Activated naive CD4-positive, alpha-beta T cell treated with anti-CD3 and anti-CD28 coated beads, Interleukin-2, amount 50 U/mL, for 24 hours (primary cell): ENCODE data around the gene PPP1R9B.

ENCODE experiments used
- H3K27ac Mint-ChIP-seq: one replicate; pipeline ENCODE4 v1.8.0; 2021; ENCODE audit warnings: mild to moderate bottlenecking, mixed read lengths
- H3K27me3 Mint-ChIP-seq: one replicate; pipeline ENCODE4 v1.8.0; 2021; ENCODE audit warnings: mixed read lengths
- H3K36me3 Mint-ChIP-seq: one replicate; pipeline ENCODE4 v1.8.0; 2021; ENCODE audit warnings: mixed read lengths
- H3K4me1 Mint-ChIP-seq: one replicate; pipeline ENCODE4 v1.8.0; 2021; ENCODE audit warnings: mixed read lengths
- H3K4me3 Mint-ChIP-seq: one replicate; pipeline ENCODE4 v1.8.0; 2021; ENCODE audit warnings: mild to moderate bottlenecking, mixed read lengths
- H3K9me3 Mint-ChIP-seq: one replicate; pipeline ENCODE4 v1.8.0; 2021; ENCODE audit warnings: mixed read lengths

The PPP1R9B gene

GRCh38 chr17:50103252-50103651 is 47.2 kb downstream of the PPP1R9B start:
- Mint-ChIP-seq H3K9me3 (no peaks in the 10 kb centered on the region), H3K4me3 (no peak overlapping the region), H3K4me1 (peaks cover 13% of the 10 kb centered on the region), H3K27me3 (no peaks in the 10 kb centered on the region), H3K27ac (no peak overlapping the region), H3K36me3 (no peaks in the 10 kb centered on the region)

- Mint-ChIP-seq H3K4me3 (no peak overlapping the region), H3K9me3 (no peaks in the 10 kb centered on the region), H3K4me1 (peaks cover 13% of the 10 kb centered on the region), H3K27me3 (no peaks in the 10 kb centered on the region), H3K36me3 (no peaks in the 10 kb centered on the region), H3K27ac (no peak overlapping the region)
Measured at GRCh38 chr17:50102164-50102991, 48.1 kb downstream of the PPP1R9B start.

GRCh38 chr17:50101346-50102163 is 48.9 kb downstream of the PPP1R9B start:
- H3K4me1 Mint-ChIP-seq: peaks cover 17% of the 10 kb centered on the region
- H3K27me3 Mint-ChIP-seq: no peaks in the 10 kb centered on the region

GRCh38 chr17:50100921-50101345 is 49.5 kb downstream of the PPP1R9B start:
- Mint-ChIP-seq H3K4me1 (peaks cover 23% of the 10 kb centered on the region), H3K9me3 (no peaks in the 10 kb centered on the region), H3K4me3 (no peak overlapping the region), H3K36me3 (no peaks in the 10 kb centered on the region), H3K27me3 (no peaks in the 10 kb centered on the region), H3K27ac (no peak overlapping the region)

More at GRCh38 chr17:50101346-50102163, 48.9 kb downstream of the PPP1R9B start:
- no peaks in the 10 kb centered on the region for H3K9me3 Mint-ChIP-seq
- no peak overlapping the region for H3K27ac Mint-ChIP-seq
- no peaks in the 10 kb centered on the region for H3K36me3 Mint-ChIP-seq
- no peak overlapping the region for H3K4me3 Mint-ChIP-seq

GRCh38 chr17:50100480-50100883 is 50.0 kb downstream of the PPP1R9B start:
- Mint-ChIP-seq H3K36me3 (no peaks in the 10 kb centered on the region), H3K4me3 (no peak overlapping the region), H3K27me3 (no peaks in the 10 kb centered on the region), H3K4me1 (peaks cover 27% of the 10 kb centered on the region), H3K27ac (no peak overlapping the region), H3K9me3 (no peaks in the 10 kb centered on the region)

- peaks cover 33% of the 10 kb centered on the region for H3K4me1 Mint-ChIP-seq
- H3K9me3 Mint-ChIP-seq: no peaks in the 10 kb centered on the region
- H3K36me3 Mint-ChIP-seq: no peaks in the 10 kb centered on the region
- no peaks in the 10 kb centered on the region for H3K27me3 Mint-ChIP-seq
- H3K27ac Mint-ChIP-seq: no peak overlapping the region
- no peak overlapping the region for H3K4me3 Mint-ChIP-seq
Measured at GRCh38 chr17:50099003-50099402, 51.5 kb downstream of the PPP1R9B start.

GRCh38 chr17:50098583-50098982 is 51.9 kb downstream of the PPP1R9B start:
- Mint-ChIP-seq H3K27ac (no peak overlapping the region), H3K36me3 (no peaks in the 10 kb centered on the region), H3K27me3 (no peaks in the 10 kb centered on the region), H3K4me1 (peaks cover 35% of the 10 kb centered on the region), H3K9me3 (no peaks in the 10 kb centered on the region), H3K4me3 (no peak overlapping the region)

- Mint-ChIP-seq H3K27ac (no peak overlapping the region), H3K4me1 (peaks cover 40% of the 10 kb centered on the region), H3K9me3 (no peaks in the 10 kb centered on the region), H3K36me3 (no peaks in the 10 kb centered on the region), H3K27me3 (no peaks in the 10 kb centered on the region), H3K4me3 (no peak overlapping the region)
Measured at GRCh38 chr17:50097926-50098325, 52.6 kb downstream of the PPP1R9B start.

GRCh38 chr17:50097455-50097854 is 53.0 kb downstream of the PPP1R9B start:
- Mint-ChIP-seq H3K9me3 (no peaks in the 10 kb centered on the region), H3K4me3 (no peak overlapping the region), H3K27me3 (no peaks in the 10 kb centered on the region), H3K27ac (no peak overlapping the region), H3K36me3 (no peaks in the 10 kb centered on the region), H3K4me1 (peaks cover 40% of the 10 kb centered on the region)

GRCh38 chr17:50096758-50097157 is 53.7 kb downstream of the PPP1R9B start:
- H3K27me3 Mint-ChIP-seq: no peaks in the 10 kb centered on the region
- H3K4me1 Mint-ChIP-seq: peaks cover 40% of the 10 kb centered on the region
- peak overlapping the region; percentile 0 for H3K4me3 Mint-ChIP-seq
- no peak overlapping the region for H3K27ac Mint-ChIP-seq
- no peaks in the 10 kb centered on the region for H3K36me3 Mint-ChIP-seq
- H3K9me3 Mint-ChIP-seq: no peaks in the 10 kb centered on the region

GRCh38 chr17:50096092-50096491 is 54.4 kb downstream of the PPP1R9B start:
- H3K4me3 Mint-ChIP-seq: peak overlapping the region; percentile 97
- no peaks in the 10 kb centered on the region for H3K36me3 Mint-ChIP-seq
- H3K9me3 Mint-ChIP-seq: no peaks in the 10 kb centered on the region
- H3K4me1 Mint-ChIP-seq: peaks cover 40% of the 10 kb centered on the region
- no peaks in the 10 kb centered on the region for H3K27me3 Mint-ChIP-seq
- peak overlapping the region; percentile 70 for H3K27ac Mint-ChIP-seq

GRCh38 chr17:50095626-50096037 is 54.8 kb downstream of the PPP1R9B start:
- no peaks in the 10 kb centered on the region for H3K27me3 Mint-ChIP-seq
- peak overlapping the region; percentile 97 for H3K4me3 Mint-ChIP-seq
- no peaks in the 10 kb centered on the region for H3K9me3 Mint-ChIP-seq
- peaks cover 40% of the 10 kb centered on the region for H3K4me1 Mint-ChIP-seq
- no peaks in the 10 kb centered on the region for H3K36me3 Mint-ChIP-seq
- H3K27ac Mint-ChIP-seq: peak overlapping the region; percentile 70

GRCh38 chr17:50094753-50095619 is 55.5 kb downstream of the PPP1R9B start, which contains the start of gene PDK2:
Gene PDK2 (plus strand): TSS chr17:50095351. CDS start chr17:50095436, 85 bp downstream.
- peak within 1 kb of the TSS; percentile 98 for H3K27ac Mint-ChIP-seq
- no peaks in the 10 kb centered on the region for H3K36me3 Mint-ChIP-seq
- H3K9me3 Mint-ChIP-seq: no peaks in the 10 kb centered on the region
- peak within 1 kb of the TSS; percentile 97 for H3K4me3 Mint-ChIP-seq
- peaks cover 36% of the 10 kb centered on the region for H3K4me1 Mint-ChIP-seq
- H3K27me3 Mint-ChIP-seq: no peaks in the 10 kb centered on the region

- Mint-ChIP-seq H3K4me3 (peak overlapping the region; percentile 97), H3K9me3 (no peaks in the 10 kb centered on the region), H3K36me3 (no peaks in the 10 kb centered on the region), H3K27me3 (no peaks in the 10 kb centered on the region), H3K27ac (peak overlapping the region; percentile 98), H3K4me1 (peaks cover 31% of the 10 kb centered on the region)
Measured at GRCh38 chr17:50094243-50094752, 56.2 kb downstream of the PPP1R9B start.

- Mint-ChIP-seq H3K9me3 (no peaks in the 10 kb centered on the region), H3K36me3 (no peaks in the 10 kb centered on the region), H3K4me3 (peak overlapping the region; percentile 97), H3K27ac (no peak overlapping the region), H3K4me1 (peaks cover 31% of the 10 kb centered on the region), H3K27me3 (no peaks in the 10 kb centered on the region)
Measured at GRCh38 chr17:50093807-50094206, 56.7 kb downstream of the PPP1R9B start.
